GM12891 (cell line): ENCODE measurements around the gene WHAMM.

Experiments
- POLR2A ChIP-seq: IDR thresholded peaks from 2 replicates; pipeline ENCODE4 v1.6.1; 2011; ENCODE audit warnings: low read depth, low read length, control low read depth
- POLR2AphosphoS5 ChIP-seq: IDR thresholded peaks from 2 replicates; pipeline ENCODE4 v1.6.1; 2011; ENCODE audit warnings: low read depth, low read length, control low read depth

- TF ChIP-seq POLR2AphosphoS5 (no peak), POLR2A (no peak)
Measured at GRCh38 chr15:82870727-82871320, 61.4 kb downstream of the WHAMM start.
